Activated T-cell treated with anti-CD3 and anti-CD28 coated beads, Interleukin-2, amount 50 U/mL, for 72 hours (primary cell): ENCODE data around the gene PSMB10. TPM values are rescaled to one million over a fixed set of nuclear protein-coding genes. Genes with fewer than 3 reads are reported as not detected.

ENCODE experiments used
- ATAC-seq, 2 donors: fragments of 150-1000 bp; cut with Tn5 transposase; replicated peaks in 1 of 2; 2 replicates each; pipeline ENCODE4 v1.10.0; 2021; ENCODE audit warnings: moderate library complexity in 2 of 2, mild to moderate bottlenecking in 1 of 2
- DNase-seq, 2 donors: peaks; one replicate each; pipeline ENCODE4 v3.0.0; 2021 to 2022; ENCODE audit warnings: mixed read lengths in 1 of 2
- H3K27ac Mint-ChIP-seq: one replicate; pipeline ENCODE4 v1.8.0; 2022; ENCODE audit warnings: mild to moderate bottlenecking, moderate library complexity, mixed read lengths
- H3K27me3 Mint-ChIP-seq: one replicate; pipeline ENCODE4 v1.8.0; 2022; ENCODE audit warnings: low read depth, mixed read lengths
- H3K36me3 Mint-ChIP-seq, 2 donors: one replicate each; pipeline ENCODE4 v1.8.0; 2022; ENCODE audit warnings: mixed read lengths in 2 of 2, mild to moderate bottlenecking in 1 of 2; ENCODE audit not compliant: insufficient read depth in 2 of 2
- H3K4me1 Mint-ChIP-seq: one replicate; pipeline ENCODE4 v1.8.0; 2022; ENCODE audit warnings: low read depth, mixed read lengths
- H3K4me3 Mint-ChIP-seq, 2 donors: one replicate each; pipeline ENCODE4 v1.8.0; 2022; ENCODE audit warnings: mild to moderate bottlenecking in 2 of 2, mixed read lengths in 2 of 2, moderate library complexity in 2 of 2
- H3K9me3 Mint-ChIP-seq, 2 donors: one replicate each; pipeline ENCODE4 v1.8.0; 2022; ENCODE audit warnings: mixed read lengths in 2 of 2
- total RNA-seq, 2 donors: library from RNA; stranded (reverse); gene quantifications; one replicate each; pipeline ENCODE4 v1.2.3, GENCODE V29; 2022

The PSMB10 gene
- total RNA-seq, 2 donors from 2014 or later = 169 to 184 TPM

DNA sequence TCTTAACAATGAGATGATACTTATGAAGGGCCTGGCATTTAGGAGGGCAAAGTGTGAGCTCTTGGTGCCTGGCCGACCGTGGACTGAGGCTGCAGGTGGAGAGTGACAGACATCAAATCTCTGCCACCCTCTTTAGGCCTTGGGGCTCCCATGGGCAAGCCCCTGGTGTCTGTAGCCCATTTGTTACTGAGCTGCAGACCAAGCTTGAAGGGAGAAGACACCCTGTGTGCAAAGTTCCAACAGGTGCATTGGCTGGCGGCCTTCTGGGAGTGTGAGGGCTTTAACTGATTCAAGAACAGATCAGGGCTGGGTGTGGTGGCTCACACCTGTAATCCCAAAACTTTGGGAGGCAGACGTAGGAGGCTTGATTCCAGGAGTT lies 4.2 kb downstream of the PSMB10 start:
- Mint-ChIP-seq H3K4me1 (peaks cover 29% of the 10 kb centered on the region), H3K36me3 (peaks cover 9 to 11% of the 10 kb centered on the region in 2 donors), H3K27ac (no peak overlapping the region), H3K27me3 (no peaks in the 10 kb centered on the region), H3K4me3 (no peak overlapping the region), H3K9me3 (no peaks in the 10 kb centered on the region)
- ATAC-seq (no peak), DNase-seq (no peak)

DNA sequence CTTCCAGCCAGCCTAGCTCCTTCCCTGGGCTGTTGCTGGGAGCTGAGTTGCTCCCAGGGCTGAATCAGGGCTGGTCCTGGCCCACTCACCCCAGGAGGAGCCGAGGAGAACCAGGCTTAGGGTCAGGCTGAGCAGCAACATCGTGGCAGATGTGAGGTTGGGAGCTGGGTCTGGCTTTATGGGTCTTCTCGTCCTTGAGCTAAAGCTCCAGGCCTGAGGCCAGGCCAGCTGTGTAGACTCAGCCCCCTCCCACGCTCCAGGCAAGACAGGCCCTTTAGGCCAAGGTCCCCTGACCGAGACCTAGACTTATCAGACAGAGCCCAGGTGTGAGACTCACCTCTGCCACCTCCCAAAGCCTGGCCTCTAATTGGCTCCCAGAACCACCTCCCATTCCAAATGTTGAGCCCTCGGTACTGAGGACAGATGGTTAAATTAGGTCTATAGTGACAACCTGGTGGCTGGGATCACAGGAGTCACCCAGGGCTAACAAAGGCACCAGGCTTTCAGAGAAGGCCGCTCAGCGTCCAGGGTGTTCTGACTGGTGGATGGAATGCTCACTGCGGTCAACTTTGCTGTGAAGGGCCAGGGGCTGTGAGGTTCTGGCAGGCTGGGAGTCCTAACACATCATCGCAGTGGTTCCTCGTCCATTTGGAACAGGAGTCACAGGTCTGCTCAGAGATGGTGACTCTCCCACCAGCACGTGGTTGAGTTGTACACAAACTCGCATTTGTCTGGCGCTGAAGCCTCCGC lies 4.8 kb downstream of the PSMB10 start, which contains the start of gene CTRL:
CTRL (minus strand) TSS at position 151 of the 750 bp plus-strand sequence; CDS start at position 141, 10 bp downstream.
- H3K27ac Mint-ChIP-seq = peak within 1 kb of the TSS; percentile 7
- no peak for DNase-seq

GRCh38 chr16:67930678-67931211 lies 5.9 kb downstream of the PSMB10 start:
- Mint-ChIP-seq H3K27me3 (no peaks in the 10 kb centered on the region), H3K4me3 (no peak overlapping the region), H3K27ac (no peak overlapping the region), H3K9me3 (no peaks in the 10 kb centered on the region), H3K36me3 (peaks cover 4 to 6% of the 10 kb centered on the region in 2 donors), H3K4me1 (peaks cover 19% of the 10 kb centered on the region)
- no peak for DNase-seq
- ATAC-seq = no peak

More for the DNA sequence above, 4.8 kb downstream of the PSMB10 start, which contains the start of gene CTRL:
- Mint-ChIP-seq H3K4me1 (peaks cover 23% of the 10 kb centered on the region), H3K9me3 (no peaks in the 10 kb centered on the region), H3K4me3 (no peak within 1 kb of the TSS), H3K36me3 (peaks cover 9 to 10% of the 10 kb centered on the region in 2 donors), H3K27me3 (no peaks in the 10 kb centered on the region)
- no peak for ATAC-seq

GRCh38 chr16:67930191-67930590 lies 6.5 kb downstream of the PSMB10 start:
- Mint-ChIP-seq H3K27me3 (no peaks in the 10 kb centered on the region), H3K4me3 (no peak overlapping the region), H3K27ac (no peak overlapping the region), H3K9me3 (no peaks in the 10 kb centered on the region), H3K4me1 (peaks cover 14% of the 10 kb centered on the region), H3K36me3 (peaks cover 3 to 5% of the 10 kb centered on the region in 2 donors)
- DNase-seq = no peak
- no peak for ATAC-seq

DNA sequence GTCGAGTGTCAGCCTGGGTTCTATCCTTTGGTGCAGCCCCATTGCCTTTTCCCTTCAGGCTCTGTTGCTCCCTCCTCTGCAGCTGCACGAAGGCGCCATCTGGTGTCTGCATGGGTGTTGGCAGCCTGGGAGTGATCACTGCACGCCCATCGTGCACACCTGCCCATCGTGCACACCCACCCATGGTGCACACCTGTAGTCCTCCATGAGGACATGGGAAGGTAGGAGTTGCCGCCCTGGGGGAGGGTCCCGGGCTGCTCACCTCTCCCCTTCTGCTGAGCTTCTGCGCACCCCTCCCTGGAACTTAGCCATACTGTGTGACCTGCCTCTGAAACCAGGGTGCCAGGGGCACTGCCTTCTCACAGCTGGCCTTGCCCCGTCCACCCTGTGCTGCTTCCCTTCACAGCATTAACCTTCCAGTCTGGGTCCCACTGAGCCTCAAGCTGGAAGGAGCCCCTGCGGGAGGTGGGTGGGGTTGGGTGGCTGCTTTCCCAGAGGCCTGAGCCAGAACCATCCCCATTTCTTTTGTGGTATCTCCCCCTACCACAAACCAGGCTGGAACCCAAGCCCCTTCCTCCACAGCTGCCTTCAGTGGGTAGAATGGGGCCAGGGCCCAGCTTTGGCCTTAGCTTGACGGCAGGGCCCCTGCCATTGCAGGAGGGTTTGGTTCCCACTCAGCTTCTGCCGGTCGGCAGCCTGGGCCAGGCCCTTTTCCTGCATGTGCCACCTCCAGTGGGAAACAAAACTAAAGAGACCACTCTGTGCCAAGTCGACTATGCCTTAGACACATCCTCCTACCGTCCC lies 7.9 kb downstream of the PSMB10 start:
- Mint-ChIP-seq H3K4me1 (peaks cover 2% of the 10 kb centered on the region), H3K9me3 (no peaks in the 10 kb centered on the region), H3K4me3 (no peak overlapping the region), H3K27me3 (no peaks in the 10 kb centered on the region), H3K36me3 (peaks cover 2 to 3% of the 10 kb centered on the region in 2 donors), H3K27ac (no peak overlapping the region)
- ATAC-seq = peak; percentile 76 to 77
- DNase-seq = peak; percentile 81 to 82

DNA sequence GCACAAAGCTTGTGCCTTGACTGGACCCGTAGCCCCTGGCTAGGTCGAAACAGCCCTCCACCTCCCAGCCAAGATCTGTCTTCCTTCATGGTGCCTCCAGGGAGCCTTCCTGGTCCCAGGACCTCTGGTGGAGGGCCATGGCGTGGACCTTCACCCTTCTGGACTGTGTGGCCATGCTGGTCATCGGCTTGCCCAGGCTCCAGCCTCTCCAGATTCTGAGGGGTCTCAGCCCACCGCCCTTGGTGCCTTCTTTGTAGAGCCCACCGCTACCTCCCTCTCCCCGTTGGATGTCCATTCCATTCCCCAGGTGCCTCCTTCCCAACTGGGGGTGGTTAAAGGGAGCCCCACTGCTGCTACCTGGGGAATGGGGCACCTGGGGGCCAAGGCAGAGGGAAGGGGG lies 8.5 kb downstream of the PSMB10 start:
- no peak for DNase-seq
- Mint-ChIP-seq H3K27me3 (no peaks in the 10 kb centered on the region), H3K27ac (no peak overlapping the region), H3K4me1 (no peaks in the 10 kb centered on the region), H3K9me3 (no peaks in the 10 kb centered on the region), H3K36me3 (peaks cover 2 to 3% of the 10 kb centered on the region in 2 donors), H3K4me3 (no peak overlapping the region)
- peak in 1 of 2 donors; percentile 3 for ATAC-seq

DNA sequence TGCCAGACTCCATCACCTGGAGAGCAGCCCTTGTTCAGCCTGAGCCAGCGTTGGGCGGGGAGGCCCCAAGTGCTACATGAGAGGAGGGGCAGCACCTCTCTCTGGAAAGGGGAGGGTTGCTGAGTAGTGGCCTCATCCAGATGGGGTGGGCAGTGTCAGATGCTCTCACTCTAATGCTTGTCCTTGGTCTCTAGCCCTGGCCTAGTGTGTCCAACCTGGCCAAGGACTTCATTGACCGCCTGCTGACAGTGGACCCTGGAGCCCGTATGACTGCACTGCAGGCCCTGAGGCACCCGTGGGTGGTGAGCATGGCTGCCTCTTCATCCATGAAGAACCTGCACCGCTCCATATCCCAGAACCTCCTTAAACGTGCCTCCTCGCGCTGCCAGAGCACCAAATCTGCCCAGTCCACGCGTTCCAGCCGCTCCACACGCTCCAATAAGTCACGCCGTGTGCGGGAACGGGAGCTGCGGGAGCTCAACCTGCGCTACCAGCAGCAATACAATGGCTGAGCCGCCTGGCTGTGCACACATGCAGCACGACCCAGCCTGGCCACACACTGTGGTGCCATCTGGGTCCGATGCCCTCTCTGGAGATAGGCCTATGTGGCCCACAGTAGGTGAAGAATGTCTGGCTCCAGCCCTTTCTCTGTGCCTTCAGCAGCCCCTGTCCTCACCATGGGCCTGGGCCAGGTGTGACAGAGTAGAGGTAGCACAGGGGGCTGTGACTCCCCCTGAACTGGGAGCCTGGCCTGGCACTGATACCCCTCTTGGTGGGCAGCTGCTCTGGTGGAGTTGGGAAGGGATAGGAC lies 9.3 kb downstream of the PSMB10 start:
- Mint-ChIP-seq H3K27me3 (no peaks in the 10 kb centered on the region), H3K27ac (no peak overlapping the region)

GRCh38 chr16:67926181-67926750 lies 10.4 kb downstream of the PSMB10 start:
- Mint-ChIP-seq H3K36me3 (no peaks in the 10 kb centered on the region), H3K9me3 (no peaks in the 10 kb centered on the region), H3K4me3 (no peak overlapping the region), H3K27me3 (no peaks in the 10 kb centered on the region), H3K4me1 (peaks cover 12% of the 10 kb centered on the region), H3K27ac (no peak overlapping the region)
- DNase-seq (no peak), ATAC-seq (no peak)

More for the DNA sequence above, 9.3 kb downstream of the PSMB10 start:
- ATAC-seq = no peak
- peaks cover 2% of the 10 kb centered on the region for H3K4me1 Mint-ChIP-seq
- no peaks in the 10 kb centered on the region for H3K9me3 Mint-ChIP-seq
- H3K4me3 Mint-ChIP-seq = no peak overlapping the region
- H3K36me3 Mint-ChIP-seq = no peaks in the 10 kb centered on the region
- DNase-seq = no peak

GRCh38 chr16:67924140-67924906 lies 12.3 kb downstream of the PSMB10 start:
- Mint-ChIP-seq H3K27me3 (no peaks in the 10 kb centered on the region), H3K36me3 (no peaks in the 10 kb centered on the region), H3K27ac (no peak overlapping the region), H3K4me3 (no peak overlapping the region), H3K4me1 (peaks cover 15% of the 10 kb centered on the region), H3K9me3 (no peaks in the 10 kb centered on the region)
- no peak for DNase-seq
- ATAC-seq = no peak

- Mint-ChIP-seq H3K9me3 (no peaks in the 10 kb centered on the region), H3K27ac (no peak overlapping the region), H3K27me3 (no peaks in the 10 kb centered on the region), H3K4me3 (no peak overlapping the region), H3K36me3 (no peaks in the 10 kb centered on the region), H3K4me1 (peaks cover 17% of the 10 kb centered on the region)
- ATAC-seq = no peak
- DNase-seq = no peak
Measured at GRCh38 chr16:67923414-67924116, 13.1 kb downstream of the PSMB10 start.

DNA sequence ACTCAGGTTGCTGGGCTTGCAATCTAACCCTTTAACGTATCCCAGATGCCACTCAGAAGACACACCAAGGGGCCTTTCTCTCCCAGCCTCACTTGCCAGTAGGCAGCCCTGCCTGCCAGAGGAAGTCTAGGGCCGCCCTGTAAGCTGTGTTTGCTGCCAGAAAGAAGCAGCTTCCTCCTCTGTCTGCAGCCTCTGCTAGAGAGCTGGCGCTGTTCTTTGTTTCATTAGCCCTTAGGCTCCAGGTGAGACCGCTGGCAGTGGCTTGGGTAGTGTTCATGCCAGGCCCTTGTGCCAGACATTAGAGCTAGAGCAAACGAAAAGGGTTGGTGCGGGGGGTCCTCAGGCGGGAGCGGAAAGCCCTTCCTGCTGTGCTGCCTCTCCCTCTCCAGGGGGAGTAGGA lies 13.9 kb downstream of the PSMB10 start:
- no peaks in the 10 kb centered on the region for H3K27me3 Mint-ChIP-seq
- no peak for DNase-seq
- no peak for ATAC-seq
- no peak overlapping the region for H3K4me3 Mint-ChIP-seq
- peaks cover 25% of the 10 kb centered on the region for H3K4me1 Mint-ChIP-seq
- no peaks in the 10 kb centered on the region for H3K9me3 Mint-ChIP-seq
- H3K27ac Mint-ChIP-seq = no peak overlapping the region
- H3K36me3 Mint-ChIP-seq = peaks cover 0 to 2% of the 10 kb centered on the region in 2 donors
